ENCODE results near the gene CNTN2.

DNA sequence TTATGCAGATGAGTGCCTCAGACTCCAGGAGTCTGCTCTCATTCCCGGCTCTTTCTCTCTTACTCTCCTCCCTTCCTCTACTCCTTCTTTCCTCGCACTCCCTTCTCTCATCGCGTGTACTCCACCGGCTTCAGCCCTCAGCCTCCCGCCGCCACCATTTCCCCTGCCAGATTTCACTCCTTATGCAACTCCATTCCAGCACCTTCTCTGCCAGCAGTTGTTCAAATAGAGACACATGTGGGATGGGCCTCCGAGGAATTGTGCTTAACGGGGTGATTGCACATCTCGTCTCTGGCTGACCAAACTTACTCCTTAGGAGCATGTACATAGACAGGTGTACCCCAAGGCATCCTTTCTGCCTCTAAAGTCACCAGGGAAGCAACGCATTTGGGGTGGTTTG lies 2.1 kb downstream of the CNTN2 start:
- TF ChIP-seq TAF1 (IDR thresholded peaks at IDR 0.05; ENCODE audit: borderline replicate concordance, low read depth, low read length) (no peak), POLR2A (IDR thresholded peaks at IDR 0.05; ENCODE audit: low read depth, low read length) (no peak)

Data from GM12892 (cell line).